CD4-positive, alpha-beta T cell treated with Interleukin-4 for 1 hour (primary cell): ENCODE data around the gene NEDD4.
"Not testable (repeated sequence)": the region's sequence is repeated elsewhere in the genome, so short reads cannot be mapped to it uniquely, and the experiment has no call there.

ENCODE experiments used
- DNase-seq, 2 donors: peaks; one replicate each; pipeline ENCODE4 v3.0.0-alpha.2; 2020 to 2022

NEDD4 gene

DNA sequence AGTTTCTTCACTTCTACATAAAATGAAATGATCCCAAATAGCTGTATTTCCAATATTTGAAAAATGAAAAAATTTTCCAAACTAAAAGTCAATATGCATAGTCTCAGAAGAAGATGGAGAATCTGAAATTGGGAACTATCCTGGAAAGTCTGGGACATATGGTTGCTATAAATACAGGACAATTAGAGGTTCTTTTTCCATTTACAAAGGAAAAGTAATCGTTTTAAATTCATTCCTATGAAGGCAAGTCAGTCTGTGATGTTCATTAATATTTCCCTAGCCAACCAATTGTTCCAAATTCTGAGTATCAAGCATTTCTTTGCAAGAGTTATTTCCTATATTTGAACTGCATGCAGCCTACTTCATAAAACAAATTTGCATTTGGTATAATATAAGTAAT lies 102.2 kb downstream of the NEDD4 start:
- no peak for DNase-seq

DNA sequence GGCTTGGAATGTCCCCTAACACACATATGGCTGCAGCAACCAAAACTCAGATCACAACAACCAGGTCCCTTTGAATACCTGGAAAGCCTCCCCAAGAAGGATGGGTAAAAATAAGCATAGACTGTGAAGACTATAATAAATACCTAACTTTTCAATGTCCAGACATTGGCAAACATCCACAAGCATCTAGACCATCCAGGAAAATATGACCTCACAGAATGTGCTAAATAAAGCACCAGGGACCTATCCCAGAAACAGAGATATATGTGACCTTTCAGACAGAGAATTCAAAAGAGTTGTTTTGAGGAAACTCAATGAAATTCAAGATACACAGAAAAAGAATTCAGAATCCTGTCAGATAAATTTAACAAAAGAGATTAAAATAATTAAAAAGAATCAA lies 109.2 kb downstream of the NEDD4 start:
- no peak for DNase-seq

DNA sequence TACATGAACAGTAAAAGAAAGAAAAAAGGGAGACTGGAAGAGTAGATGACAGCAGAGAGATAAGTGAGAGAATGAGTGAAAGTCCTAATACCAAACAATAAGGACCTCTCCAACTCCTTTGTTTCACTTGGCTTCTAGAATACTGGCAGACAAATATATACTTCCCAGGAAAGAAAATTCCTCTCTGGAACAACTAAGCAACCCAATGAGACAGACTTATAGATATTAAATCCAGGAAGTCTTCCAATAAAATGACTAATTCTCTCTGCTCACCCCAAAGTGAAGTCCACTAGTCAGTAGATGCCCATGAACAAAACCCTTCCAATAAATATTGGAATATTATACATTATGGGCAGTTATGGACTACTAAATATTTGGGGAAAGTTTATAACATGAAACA lies 114.2 kb downstream of the NEDD4 start:
- no peak for DNase-seq

DNA sequence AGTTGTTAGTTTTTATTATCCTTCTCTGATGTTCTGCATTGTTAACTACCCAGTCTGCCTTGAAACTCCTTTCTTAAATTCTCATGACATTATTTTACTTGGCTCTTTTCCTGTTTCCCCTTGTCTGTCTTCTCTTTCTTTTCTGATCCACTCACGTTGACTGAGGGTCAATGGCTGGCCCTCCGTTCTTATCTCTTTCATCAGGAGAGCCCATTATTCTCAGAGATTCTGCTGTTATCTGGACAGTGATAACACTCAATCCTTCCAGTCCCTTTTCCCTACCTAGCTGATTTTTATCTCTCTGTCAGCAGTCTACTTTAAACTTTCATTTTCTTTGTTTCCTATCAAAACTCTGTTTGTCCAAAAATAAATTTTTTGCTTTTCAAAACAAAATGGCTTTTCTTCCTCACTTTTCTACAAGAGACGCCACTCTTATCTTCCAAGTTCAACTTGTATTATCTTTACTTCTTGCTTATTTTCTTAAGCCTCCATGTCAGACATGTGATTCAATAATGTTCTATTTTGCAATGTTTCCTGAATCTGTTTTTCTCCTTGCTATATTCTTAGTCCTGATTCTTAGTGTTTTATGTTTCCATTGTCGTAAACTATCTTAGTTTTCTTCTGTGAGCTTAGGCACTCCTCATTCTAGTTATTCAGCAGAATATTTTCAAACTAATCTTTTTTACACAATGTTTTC lies 120.2 kb downstream of the NEDD4 start:
- DNase-seq: no peak

DNA sequence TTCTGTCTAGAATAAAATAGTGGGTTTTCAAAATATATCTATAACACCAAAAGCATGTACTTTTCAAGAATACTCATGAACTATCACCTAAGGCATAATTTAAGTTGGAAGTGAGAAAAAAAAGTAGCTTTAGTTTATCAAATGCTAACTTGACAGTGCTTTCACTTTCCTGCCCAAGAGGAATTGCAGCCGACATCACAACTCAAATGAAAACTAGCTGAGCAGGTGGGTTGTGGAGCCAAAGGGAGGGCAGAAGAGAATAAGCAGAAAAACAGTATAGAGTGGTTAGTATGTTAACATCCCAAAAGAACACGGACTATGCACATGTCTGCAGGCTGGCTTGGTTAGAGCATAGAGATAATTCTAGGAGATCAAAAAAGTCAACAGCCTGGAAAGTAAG lies 120.9 kb downstream of the NEDD4 start:
- no peak for DNase-seq

DNA sequence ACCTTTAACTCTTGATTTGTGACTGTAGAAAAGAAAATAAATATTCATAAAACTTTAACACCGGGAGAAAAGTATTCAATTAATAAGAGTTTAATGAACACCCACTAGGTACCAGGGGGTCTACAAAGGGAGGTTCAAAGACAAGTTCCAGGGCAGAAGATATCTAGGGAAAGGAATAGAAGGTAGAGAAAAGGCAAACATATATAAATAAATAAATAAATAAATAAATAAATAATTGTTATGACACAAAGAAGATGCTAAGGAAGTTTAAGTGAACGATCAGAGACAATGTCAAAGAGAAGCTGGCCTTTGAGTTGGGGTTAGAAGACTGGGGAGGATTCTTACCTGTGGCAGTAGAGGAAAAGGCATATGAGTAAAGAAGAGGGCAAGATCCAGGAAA lies 123.8 kb downstream of the NEDD4 start:
- DNase-seq: no peak

DNA sequence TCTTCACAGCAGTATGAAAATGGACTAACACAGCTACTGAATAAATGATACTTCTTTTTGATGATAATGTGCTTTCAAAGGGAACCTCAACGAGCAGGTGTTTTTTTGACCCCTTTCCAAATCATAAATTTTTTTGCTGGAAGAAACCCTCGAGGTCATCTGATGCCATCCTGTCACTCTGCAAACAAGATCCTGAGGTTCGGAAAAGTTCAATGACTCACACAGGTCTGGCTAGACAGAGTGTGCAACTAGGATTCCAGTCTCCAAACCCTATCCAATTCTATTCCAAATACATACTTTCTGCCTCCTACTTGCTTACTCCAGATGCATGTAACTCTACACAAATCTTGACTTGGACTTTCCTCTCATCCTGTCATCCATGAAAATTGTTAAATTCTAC lies 124.7 kb downstream of the NEDD4 start:
- DNase-seq: no peak

DNA sequence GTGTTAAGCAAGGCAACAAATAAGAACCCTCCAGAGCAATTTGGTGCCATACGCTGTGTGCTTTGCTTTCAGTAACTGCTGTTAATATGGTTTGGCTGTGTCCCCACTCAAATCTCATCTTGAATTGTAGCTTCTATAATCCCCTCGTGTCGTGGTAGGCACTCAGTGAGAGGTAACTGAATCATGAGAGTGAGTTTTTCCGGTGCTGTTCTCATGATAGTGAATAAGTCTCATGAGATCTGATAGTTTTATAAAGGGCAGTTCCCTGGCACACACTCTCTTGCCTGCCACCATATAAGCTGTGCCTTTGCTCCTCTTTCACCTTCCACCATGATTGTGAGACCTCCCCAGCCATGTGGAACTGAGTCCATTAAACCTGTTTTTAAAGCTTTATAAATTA lies 125.1 kb downstream of the NEDD4 start:
- DNase-seq: not testable (repeated sequence)

DNA sequence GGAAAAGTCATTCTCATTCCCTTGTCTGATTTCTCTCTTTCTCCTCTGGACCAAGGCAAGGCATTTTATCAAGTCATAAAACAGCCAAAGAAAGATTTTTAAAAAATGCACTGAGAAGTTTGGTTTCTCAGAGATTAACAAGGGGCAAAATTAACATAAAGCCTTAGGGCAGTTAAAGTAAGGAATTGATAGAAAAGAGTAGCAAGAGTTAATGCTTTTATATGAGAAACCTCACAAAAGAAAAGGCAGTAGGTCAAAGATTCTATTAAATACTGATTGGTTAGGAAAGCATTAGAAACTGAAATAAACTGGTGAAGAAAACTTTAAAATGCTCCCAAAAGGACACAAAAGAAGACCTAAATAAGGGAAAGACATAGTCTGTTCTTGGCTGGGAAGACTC lies 129.5 kb downstream of the NEDD4 start:
- no peak for DNase-seq

DNA sequence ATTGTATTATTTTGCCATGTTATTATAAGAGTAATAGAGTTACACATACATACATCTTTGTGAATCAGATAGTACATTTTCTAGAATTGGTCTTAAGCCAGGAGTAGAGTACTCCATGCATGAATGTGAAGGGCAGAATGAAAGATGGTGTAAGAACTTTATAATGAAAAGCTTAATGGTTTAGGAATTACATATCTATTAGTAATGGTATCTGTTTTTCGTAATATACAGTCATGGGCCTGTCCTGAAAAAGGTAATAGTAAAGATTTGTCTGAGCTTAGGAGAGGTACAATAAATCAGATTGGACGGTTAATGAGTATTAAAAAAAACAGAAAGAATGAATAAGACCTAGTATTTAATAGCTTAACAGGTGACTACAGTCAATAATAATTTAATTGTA lies 132.3 kb downstream of the NEDD4 start:
- DNase-seq: no peak

DNA sequence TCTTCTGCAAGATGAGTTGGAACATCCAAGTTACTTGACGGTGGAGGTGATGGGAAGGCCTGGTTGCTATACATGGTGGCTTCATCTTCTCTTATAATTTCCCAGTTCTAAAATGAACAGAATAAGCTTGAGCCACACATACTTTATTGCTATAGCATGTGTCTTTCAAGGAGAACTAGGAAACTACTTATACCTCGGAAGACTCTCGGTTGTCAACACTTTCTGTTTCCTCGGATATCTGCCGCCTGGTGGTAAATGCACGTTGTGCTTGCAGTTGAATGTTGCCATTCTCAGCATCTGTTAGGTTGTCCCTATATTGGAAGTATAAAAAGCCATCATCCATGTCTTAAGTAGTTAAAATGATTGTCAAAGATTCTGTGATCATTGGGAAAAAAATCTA lies 132.9 kb downstream of the NEDD4 start:
- no peak for DNase-seq

DNA sequence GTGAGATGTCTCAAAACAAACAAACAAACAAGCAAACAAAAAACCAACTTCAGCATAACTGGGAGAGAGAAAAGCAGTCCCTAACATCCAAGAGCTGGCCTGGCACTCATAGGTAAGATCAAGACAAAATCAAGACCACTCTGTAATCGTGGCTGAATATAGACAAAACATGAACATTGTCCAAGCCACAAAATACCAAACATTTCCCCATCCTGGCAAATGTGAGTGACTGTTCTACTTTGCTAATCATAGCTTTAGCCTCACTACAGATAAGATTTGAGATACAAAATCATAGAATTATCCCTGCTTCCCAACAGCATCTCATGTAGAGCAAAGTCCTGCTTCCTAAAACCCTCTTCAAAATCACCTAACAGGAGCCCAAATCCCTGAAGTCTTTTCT lies 133.7 kb downstream of the NEDD4 start:
- no peak for DNase-seq

DNA sequence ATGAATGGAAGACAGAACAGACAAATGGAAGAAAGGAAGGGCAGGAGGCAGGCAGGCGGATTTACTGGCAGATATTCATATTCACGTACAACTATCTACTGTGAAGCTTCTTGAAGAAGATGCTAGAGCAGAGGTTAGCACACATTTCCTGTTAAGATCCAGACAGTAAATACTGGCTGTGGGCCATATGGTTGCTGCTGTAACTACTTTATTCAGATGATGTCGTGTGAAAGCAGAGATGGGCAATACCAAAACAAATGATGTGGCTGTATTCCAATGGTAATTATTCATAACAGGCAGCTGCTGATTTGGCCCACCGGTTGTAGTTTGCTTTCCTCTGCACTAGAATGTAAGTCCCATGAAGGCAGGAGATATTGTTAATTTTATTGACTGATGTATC lies 134.8 kb downstream of the NEDD4 start:
- DNase-seq: no peak

DNA sequence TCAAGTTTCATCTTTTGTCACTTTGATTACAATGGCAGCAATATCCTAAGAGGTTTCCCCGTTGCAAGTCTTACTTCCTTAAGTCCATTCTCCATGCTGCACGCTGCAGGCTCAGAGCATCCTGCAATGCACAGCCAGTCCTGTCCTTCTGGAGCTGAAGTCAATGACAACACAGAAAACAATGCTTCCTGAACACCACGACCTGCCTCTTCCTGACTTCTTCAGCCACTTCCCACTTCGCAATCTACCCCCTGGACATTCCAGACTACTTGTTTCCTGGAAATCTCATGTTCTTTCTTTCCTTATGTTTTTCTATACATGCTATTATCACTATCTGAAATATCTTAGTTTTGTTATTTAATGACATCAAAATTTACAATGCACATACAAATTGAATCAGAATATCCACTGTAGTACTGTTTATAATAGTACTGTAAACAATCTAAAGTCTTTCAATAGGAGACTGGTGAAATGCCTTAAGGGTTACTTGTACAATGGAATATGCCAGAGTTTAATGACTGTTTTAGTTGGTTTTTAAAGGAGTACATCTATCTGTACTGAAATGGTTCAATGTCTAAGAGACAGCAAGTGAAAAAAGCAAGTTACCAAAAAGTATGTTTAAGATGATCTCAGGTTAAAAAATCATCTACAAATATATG lies 136.8 kb downstream of the NEDD4 start:
- no peak for DNase-seq

DNA sequence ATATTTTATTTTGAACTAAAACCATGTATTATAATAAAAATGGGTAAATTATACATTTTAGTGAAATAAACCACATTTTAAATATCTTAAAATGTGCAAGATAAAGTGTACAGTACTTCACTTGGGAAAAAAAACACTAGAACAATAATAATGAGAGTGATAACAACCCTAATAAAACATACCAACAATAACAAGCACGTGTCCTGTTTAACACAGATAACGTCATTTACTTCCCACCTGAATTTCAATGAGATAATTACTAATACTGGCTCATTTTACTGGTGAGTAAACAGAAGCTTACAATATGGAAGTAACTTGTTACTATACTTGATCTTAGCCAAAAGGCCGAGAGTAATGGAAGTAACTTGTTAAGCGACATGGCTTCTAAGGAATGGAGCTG lies 140.3 kb downstream of the NEDD4 start:
- no peak for DNase-seq

DNA sequence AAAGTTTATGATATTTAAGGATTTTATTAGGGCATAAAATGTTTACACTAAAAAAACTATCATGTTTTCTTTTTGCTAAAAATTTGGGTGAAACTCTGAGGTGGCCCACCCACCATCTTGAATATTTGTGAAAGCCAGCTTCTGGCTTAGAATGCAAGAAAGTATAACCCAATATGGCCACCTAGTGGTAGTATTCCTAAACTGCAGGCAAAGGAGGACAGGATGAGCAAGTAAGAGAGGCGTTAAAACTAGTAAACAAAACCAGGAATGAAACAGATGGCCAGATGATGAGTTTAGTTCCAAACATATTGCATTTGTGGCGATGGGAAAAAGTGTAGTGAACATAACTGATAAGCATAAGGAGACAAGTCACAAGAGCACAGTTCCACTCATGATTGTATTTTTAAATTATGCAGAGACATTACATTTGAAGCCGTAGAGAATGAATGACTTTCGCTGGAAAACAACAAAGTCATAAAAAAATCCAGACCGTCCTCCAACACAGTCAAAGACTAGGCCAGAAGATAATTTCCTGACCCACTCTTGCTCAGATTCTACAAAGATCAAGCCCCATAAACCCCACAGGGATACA lies 147.2 kb downstream of the NEDD4 start:
- DNase-seq: peak; percentile 13 to 73

DNA sequence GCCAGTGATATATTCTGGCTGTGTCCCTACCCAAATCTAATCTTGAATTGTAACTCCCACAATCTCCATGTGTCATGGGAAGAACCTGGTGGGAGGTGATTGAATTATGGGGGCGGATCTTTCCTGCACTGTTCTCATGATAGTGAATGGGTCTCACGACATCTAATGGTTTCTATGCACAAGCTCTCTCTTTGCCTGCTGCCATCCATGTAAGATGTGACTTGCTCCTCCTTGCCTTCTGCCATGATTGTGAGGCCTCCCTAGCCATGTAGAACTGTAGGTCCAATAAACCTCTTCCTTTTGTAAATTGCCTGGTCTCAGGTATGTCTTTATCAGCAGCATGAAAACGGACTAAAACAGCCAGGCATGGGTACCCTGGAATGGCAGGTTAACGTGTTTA lies 150.5 kb downstream of the NEDD4 start:
- DNase-seq: not testable (repeated sequence)

DNA sequence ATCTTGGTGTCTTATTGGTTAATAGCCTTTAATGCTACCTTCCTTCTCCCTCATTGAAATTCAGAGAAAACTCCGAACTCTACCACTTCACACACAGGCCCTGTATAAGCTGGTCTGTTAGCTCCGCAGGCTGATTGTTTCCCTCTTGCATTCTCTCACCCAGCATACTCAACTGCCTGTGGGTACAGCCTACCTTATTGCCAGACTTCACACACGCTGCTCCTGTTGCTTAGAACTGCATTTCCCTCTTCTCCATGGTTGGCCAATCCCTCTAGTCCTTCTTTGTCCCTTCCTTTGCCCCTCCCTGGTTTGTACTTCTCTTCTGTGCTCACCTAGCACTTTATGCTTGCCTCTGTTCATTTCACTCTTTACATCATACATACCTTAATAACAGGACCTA lies 157.5 kb downstream of the NEDD4 start:
- no peak for DNase-seq

DNA sequence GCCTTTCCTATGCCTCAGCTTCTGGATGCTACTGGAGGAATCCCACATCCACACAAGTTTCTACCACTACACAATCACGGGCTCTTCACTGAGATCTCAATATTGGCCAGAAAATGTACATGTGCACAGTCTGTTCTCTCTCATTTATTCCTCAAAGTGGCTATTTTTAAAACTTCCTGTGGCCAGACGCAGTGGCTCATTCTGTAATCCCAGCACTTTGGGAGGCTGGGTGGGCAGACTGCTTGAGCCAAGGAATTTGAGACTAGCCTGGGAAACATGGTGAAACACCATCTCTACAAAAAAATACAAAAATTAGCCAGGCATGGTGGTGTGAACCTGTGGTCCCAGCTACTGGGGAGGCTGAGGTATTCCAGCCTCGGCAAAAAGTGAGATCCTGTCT lies 159.1 kb downstream of the NEDD4 start:
- no peak for DNase-seq

DNA sequence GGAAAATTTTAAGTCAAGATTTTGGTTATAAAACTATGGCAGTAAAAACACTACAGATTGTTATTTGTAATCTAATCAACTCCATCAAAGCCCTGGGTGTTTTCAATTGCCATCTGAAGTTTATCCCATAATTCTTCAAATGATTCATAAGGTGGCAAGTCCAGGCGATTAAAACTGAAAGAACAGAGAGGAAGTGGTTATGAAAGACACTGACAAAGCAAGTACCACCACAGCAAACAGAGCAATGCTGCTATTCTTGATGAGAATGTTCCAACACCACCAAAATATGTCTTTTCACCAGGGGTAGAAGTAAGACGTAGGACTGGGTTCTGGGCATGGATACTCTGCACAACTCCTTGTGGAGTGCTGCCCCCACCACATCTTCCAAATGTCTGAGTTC lies 163.6 kb downstream of the NEDD4 start:
- DNase-seq: peak in 1 of 2 donors; percentile 16

DNA sequence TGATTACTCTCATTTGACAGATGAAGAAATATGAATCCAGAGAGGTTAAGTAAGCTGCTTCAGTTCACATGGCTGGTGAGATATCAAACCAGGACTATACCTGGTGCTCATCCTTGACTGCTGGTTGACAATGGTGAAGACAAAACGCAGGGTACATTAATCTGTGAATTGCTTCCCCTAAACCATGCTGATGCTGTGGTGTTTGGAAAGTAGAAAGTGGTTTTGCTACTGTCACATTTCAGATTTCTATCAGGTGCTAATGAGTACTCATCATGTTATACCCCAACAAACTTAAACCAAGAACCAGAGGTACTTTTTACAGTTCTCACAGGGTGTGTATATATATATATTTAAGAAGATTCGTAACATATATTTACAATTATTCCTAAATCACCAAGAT lies 165.5 kb downstream of the NEDD4 start:
- no peak for DNase-seq

DNA sequence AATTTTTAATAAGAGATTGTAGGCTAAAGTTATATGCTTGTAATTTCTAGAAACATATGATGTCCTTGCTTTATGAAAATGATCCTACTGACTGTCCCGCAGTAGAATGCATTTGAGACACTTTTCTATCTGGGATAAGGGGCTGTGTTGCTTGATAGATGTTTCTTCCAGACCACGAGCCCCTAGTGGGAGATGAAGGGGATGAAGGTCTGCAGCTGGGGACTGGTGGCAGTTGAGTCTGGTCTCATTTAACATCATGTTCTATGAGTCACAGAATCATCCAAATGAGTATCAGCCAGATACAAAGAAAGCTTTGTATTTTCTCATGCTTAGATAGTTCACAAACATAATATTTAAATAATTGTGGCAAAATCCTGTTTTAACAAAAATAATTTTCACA lies 166.2 kb downstream of the NEDD4 start:
- no peak for DNase-seq

DNA sequence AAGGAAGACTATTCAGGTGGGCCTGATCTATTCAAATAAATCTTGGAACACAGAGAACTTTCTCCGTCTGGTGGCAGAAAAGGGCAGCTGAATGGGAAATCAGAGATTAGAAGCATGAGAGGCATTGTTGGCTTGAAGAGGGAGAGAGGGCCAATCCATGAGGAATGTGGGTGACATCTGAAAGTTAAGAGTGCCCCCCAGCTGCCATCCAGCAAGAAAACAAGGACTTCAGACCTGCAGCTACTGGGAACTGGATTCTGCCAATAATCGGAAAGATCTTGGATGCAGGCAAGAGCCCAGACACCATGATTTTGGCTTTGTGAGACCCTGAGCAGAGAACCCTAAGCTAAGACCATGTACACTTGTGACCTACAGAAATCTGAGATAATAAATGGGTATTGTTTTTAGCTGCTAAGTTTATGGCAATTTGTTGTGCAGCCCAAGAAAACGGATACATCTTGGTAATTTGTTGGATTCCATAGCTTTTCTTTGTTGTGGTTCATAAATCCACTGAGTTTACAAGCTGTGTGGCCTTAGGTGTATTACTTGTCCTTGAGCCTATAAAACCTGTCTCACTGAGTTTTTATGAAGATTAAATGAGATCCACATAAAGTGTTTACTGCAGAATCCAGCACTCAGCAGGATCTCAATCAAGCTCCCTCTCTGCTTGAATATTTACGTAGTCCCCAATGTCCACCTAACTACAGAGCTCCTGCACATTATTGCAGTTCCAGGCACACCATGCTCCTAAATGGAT lies 168.4 kb downstream of the NEDD4 start:
- DNase-seq: no peak
